SK-N-DZ (cell line): ENCODE results near the gene ZNF804A.
"Not testable (repeated sequence)": the region's sequence is repeated elsewhere in the genome, so short reads cannot be mapped to it uniquely, and the experiment has no call there.

Experiments
- DNase-seq: peaks from one replicate; pipeline ENCODE4 v3.0.0-alpha.2; 2015; ENCODE audit warnings: low spot score

Gene ZNF804A

GRCh38 chr2:184815824-184816223 is 217.5 kb downstream of the ZNF804A start:
- no peak for DNase-seq

DNA sequence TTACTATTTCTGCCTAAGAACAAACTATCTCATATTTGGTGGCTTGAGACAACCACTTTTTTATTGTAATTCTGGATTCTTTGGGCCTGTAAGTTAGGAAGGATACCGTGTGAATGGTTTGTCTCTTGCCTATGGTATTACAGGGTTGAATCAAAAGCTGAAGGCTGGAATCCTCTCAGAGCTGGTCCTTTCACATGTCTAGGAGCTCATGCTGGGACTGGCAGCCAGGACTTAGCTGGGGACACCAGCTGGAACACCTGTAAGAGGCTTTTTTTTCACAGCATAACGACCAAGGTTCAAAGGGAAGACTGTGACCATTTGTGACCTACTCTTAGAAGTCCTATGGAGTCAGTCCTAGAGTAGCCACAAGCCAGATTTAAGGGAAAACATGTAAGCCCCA is 226.3 kb downstream of the ZNF804A start:
- no peak for DNase-seq

- no peak for DNase-seq
Observed at GRCh38 chr2:184830531-184830930, 232.2 kb downstream of the ZNF804A start.

GRCh38 chr2:184834699-184835397 is 236.5 kb downstream of the ZNF804A start:
- DNase-seq = no peak

- no peak for DNase-seq
Observed at GRCh38 chr2:184835398-184835715, 237.0 kb downstream of the ZNF804A start.

DNA sequence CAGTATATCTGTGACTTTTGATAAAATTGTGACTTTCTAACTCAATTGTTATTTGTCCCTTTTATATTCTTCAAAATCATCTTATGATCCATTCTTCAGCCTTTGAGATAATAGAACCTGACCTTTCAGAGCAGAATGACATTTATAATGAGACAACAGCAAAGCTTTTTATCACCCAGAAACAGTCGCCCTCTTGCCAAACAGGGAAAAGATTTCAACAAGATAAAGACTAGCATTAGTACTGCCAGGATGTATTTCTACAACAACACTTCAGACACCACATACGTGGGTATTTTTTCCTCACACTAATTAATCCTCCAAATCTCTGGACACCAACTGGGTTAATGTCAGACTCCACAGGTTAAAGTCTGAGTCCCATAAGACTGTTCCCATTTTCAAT is 249.0 kb downstream of the ZNF804A start:
- no peak for DNase-seq

DNA sequence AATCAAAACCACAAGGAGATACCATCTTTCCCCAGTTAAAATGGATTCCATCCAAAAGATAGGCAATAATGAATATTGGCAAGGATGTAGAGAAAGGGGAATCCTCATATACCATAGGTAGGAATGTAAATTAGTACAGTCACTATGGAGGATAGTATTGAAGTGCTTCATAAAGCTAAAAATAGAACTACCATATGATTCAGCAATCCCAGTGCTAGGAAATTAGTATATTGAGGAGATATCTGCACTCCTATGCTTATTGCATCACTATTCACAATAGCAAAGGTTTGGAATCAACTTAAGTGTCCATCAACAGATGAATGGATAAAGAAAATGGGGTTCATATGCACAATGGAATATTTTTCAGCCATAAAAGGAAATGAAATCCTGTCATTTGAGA is 251.2 kb downstream of the ZNF804A start:
- no peak for DNase-seq

- no peak for DNase-seq
Observed at GRCh38 chr2:184851576-184851975, 253.2 kb downstream of the ZNF804A start.

DNA sequence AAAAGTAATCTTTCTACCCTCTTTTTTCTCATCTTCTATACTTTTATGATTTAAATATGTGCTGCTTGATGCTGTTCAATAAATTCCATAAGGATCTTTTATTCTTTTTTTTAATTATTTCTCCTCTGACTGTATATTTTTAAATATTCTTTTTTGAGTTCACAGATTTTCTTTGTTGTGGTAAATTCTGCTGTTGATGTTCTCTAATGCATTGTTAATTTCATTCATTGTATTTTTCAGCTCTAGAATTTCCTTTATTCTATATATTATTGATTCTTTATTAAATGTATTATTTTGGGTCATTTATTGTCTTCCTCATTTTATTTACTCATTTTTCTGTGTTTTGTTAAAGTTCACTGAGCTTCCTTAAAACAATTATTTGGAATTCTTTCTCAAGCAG is 260.9 kb downstream of the ZNF804A start:
- DNase-seq = no peak

GRCh38 chr2:184860744-184861143 is 262.4 kb downstream of the ZNF804A start:
- DNase-seq = no peak

GRCh38 chr2:184875212-184875611 is 276.9 kb downstream of the ZNF804A start:
- no peak for DNase-seq

GRCh38 chr2:184875911-184876310 is 277.6 kb downstream of the ZNF804A start:
- DNase-seq = no peak

DNA sequence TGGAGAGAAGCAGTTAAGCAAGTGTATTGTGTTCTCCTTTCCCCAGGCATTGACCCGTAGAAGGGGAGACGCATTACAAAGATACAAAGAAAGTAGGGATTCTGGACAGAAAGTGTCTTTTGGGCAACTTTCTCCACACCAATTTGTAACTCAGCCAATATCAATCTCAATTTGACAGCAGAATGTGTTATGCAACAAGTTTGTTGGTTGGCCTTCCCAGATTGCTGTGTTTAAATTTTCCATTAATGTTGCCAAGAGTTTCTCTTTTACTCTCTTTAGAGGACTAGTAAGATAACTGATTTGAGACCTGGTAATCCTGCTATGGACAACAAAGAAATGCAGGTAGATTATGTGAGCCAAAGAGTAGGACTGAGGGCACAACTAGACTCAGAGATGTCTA is 279.6 kb downstream of the ZNF804A start:
- DNase-seq = no peak

DNA sequence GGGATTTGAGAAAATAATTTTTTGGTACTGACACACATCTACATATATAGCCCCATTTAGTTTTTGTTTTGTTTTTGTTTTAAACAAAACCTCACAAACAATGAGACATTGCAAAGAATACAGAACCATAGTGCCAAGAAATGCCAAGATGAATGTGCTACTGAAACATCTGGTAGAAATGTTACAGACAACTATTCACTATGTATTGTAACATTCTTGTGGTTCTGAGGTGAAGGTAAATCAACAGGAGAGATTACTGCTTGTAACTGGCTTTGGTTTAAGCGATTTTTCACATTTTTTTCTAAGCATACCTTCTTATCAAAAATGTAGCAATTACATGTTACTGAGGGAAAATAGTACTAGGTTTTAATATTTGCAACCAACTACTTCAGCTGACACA is 281.3 kb downstream of the ZNF804A start:
- no peak for DNase-seq

- not testable (repeated sequence) for DNase-seq
Observed at GRCh38 chr2:184886585-184886984, 288.3 kb downstream of the ZNF804A start.

GRCh38 chr2:184890311-184890710 is 292.0 kb downstream of the ZNF804A start:
- no peak for DNase-seq

GRCh38 chr2:184904991-184905390 is 306.7 kb downstream of the ZNF804A start:
- DNase-seq = no peak

- DNase-seq = no peak
Observed at GRCh38 chr2:184906160-184906559, 307.8 kb downstream of the ZNF804A start.

GRCh38 chr2:184906709-184907108 is 308.4 kb downstream of the ZNF804A start:
- DNase-seq = peak; percentile 52

GRCh38 chr2:184908966-184909365 is 310.6 kb downstream of the ZNF804A start:
- no peak for DNase-seq

- peak; percentile 55 for DNase-seq
Observed at GRCh38 chr2:184920451-184920965, 322.2 kb downstream of the ZNF804A start.

GRCh38 chr2:184921676-184922075 is 323.3 kb downstream of the ZNF804A start:
- peak; percentile 86 for DNase-seq

- no peak for DNase-seq
Observed at GRCh38 chr2:184923751-184924150, 325.4 kb downstream of the ZNF804A start.

GRCh38 chr2:184927040-184927439 is 328.7 kb downstream of the ZNF804A start:
- DNase-seq = no peak
